GM19438 (cell line): ENCODE measurements around the gene WDR35.
"Not testable (repeated sequence)": the region's sequence is repeated elsewhere in the genome, so short reads cannot be mapped to it uniquely, and the experiment has no call there.

Experiments used
- ATAC-seq: cut with Tn5 transposase; IDR thresholded peaks from one replicate; pipeline ENCODE4 v1.9.1; 2021; ENCODE audit warnings: low read depth; ENCODE audit not compliant: unreplicated experiment

WDR35 gene

DNA sequence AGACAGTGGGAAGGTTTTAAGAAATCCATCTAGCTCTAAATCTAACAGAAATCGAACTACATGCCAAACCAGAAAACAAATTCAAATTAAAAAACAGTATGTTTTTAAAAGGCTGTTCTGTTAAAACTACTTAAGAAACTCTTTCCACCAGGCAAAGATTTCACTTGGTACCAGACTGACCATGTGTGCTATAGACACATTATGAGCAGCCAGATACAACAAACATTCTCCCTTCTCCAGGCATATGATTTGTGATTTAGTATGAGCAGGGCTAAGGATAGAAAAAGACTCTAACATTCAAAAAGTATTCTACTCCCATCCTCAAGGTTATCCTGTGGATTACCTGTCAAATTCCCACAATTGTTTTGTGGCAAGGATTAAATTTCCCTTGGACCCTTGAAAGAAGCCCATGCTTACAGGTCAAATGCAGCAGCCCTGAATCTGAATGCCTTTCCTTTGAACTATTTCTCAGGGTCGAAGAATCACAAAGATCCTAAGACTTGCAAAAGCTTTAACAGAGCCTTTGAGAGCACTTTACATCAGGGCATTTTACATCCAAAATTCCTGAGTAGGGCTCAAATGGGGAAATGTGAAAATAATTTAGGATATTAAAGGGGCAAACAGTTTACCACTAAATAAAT lies 45.6 kb downstream of the WDR35 start:
- no peak for ATAC-seq

DNA sequence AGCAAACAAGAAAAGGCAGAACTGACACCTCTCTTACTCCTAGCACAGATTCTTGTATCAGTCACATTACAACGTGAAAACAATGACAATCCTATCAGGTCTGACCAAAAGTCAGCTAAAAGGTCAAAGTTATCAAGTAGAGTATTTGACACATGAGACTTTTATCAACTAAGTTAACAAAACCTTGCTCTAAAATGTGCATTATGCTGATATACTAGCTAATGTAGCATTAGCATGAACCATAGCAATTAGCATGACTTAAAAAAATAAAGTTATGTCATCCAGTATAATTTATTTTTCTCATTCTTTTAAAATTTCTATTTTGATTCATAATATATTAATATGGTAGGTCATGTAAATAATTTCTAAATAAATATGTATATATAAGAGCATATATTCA lies 46.7 kb downstream of the WDR35 start:
- no peak for ATAC-seq

DNA sequence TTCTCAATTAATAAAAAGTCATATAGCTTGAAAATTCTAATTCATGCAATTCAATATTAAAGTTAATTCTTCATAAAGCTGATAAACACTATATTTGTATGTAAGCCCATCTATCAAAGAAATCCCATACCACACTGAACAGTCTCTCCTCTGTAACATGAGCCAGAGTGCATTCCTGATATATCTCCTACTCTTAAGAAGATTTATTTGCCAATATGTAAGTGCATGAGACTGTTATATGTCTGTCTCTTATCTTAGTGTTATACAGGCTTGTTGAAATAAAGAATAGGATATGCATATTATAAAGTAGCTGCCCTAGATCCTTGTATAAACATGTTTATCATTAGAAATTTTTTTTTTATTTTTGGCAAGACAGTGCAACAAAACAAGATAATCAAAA lies 47.7 kb downstream of the WDR35 start:
- no peak for ATAC-seq

DNA sequence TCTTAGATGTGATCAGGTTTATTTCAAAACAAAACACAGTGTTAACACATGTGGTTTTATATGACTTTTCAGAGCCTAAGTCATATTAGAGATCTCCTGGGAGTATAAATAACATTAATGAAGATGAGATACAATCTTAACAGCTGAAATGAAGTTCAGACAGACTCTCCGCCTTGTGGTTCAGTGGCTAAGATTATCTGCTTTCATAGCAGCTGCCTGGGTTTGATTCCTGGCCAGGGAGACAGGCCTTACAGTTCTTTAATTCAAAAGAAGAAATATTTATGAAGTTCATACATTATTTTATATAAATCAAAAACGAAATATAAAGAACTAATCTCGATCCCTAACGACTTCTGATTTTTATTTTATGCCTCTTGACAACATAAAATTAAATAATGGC lies 52.9 kb downstream of the WDR35 start:
- ATAC-seq, result no peak

DNA sequence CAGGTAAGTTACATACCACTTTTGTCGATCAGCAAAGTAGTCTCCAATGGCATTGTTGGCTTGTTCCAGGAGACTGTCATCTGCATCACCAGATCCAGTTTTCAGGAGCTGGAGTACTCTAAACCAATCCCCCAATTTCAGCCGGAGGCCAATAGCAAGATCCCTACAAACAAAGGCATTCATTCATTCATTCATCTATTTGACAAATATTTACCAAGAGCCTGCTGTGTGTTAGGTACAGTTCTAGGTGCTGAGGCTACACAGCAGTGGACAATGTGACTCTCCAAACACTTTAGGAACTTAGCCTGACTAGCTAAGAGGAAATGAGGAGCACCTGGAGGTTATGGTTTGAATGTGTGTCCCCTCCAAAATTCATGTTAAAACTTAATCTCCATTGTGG lies 53.7 kb downstream of the WDR35 start:
- no peak for ATAC-seq

DNA sequence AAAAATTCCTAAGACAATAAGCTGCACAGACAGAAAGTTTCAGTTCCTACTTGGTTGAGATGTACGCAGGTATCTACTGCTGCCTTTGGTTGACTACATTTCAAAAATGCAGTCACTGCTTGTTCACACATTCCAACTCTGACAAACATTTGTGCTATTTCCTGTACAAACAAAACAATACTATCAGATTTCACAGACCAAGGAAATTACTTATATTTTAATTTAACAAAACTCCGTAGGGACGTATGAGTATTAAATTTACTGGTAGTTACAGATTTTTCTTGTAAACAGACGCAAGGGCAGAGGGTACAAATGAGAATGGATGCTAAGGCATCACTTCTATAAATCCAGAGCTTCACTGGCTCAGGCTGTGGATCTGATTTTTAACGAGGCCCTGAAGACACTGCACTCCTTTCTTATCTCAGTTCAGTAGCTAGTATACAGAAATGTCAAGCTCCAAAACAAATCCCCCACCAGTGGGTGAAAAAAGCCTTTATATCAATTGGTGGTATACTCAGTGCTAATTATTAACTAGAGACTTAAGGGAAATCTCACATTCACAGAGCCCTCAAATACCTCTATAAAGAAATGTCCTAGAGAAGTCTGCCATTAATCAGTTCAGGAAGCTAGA lies 56.4 kb downstream of the WDR35 start:
- peak; percentile 91 for ATAC-seq

DNA sequence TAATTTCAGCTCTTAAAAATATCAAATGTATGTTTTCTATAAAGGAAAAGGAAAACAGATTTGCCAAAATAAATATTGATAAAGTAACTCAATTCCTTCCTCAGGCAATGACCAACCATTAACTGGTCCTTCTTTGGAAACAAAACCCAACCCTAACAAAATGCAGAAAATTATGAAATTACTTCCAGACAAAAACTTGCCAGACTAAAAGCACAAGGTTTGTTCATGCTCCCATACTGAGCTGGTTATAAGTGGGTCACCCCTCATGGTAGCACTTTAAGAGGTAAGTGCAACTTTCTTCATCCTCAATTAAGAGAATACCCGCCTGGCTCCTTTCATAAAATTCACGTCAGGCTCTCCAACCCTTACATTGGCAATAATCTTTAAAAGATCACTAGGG lies 57.0 kb downstream of the WDR35 start:
- peak; percentile 36 for ATAC-seq

DNA sequence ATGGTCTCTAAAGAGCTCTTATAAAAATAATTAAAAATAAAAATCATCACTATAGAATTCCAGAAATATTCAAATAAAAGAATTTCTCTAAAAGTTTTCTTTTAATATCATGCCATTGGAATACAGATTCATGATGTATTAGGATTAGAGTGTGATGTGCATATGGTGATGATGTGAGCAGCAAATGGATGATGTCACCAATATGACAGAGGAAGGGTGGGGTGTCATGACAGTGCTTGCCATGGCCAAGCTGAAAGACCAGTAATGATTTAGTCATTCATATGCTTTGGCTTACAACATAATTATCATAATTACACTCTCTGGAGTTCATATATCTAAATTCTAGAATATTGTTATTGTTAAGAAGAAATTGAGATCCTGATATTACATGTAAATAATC lies 60.7 kb downstream of the WDR35 start:
- ATAC-seq, result no peak

DNA sequence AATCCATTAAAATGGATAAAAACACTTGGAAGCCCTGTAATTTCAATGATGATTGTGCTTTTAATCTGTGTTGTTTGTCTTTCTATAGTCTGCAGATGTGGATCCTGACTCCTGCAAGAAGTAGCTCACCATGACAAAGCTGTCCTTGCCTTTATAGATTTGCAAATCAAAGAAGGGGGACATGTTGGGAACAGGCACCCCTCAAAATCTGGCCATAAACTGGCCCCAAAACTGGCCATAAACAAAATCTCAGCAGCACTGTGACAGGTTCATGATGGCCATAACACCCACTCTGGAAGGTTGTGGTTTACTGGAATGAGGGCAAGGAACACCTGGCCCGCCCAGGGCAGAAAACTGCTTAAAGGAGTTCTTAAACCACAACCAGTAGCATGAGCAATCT lies 62.1 kb downstream of the WDR35 start:
- not testable (repeated sequence) for ATAC-seq

DNA sequence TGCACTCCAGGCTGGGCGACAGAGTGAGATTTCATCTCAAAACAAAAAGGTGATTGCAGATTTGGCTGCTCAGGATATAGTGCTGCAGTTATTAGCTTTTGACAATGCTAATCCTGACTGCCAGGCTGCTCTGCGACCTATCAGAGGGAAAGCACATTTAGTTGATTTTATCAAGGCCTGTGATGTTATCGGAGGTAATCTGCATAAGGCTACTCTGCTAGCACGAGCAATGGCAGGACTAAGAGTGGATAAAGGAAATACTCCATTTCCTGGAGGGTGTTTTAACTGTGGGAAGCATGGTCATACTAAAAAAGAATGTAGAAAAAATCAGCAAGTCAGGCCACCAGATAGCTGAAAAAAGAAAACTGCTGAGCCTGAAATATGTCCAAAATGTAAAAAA lies 65.4 kb downstream of the WDR35 start:
- not testable (repeated sequence) for ATAC-seq

DNA sequence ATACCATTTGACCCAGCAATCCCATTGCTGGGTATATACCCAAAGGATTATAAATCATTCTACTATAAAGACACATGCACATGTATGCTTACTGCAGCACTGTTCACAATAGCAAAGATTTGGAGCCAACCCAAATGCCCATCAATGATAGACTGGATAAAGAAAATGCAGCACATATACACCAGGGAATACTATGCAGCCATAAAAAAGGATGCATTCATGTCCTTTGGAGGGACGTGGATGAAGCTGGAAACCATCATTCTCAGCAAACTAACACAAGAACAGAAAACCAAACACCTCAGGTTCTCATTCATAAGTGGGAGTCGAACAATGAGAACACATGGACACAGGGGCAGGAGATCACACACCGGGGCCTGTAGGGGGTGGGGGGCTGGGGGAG lies 67.7 kb downstream of the WDR35 start:
- ATAC-seq, result not testable (repeated sequence)

DNA sequence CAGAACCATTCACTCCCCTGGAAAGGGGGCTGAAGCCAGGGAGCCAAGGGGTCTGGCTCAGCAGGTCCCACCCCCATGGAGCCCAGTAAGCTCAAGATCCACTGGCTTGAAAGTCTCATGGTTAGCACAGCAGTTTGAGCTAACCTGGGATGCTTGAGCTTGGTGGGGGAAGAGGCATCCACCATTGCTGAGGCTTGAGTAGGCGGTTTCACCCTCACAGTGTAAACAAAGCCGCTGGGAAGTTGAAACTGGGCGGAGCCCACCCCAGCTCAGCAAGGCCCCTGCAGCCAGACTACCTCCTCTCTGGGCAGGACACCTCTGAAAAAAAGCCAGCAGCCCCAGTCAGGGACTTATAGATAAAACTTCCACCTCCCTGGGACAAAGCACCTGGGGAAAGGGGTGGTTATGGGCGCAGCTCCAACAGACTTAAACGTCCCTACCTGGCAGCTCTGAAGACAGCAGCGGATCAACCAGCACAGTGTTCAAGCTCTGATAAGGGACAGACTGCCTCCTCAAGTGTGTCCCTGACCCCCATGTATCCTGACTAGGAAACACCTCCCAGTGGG lies 73.4 kb downstream of the WDR35 start:
- no peak for ATAC-seq

DNA sequence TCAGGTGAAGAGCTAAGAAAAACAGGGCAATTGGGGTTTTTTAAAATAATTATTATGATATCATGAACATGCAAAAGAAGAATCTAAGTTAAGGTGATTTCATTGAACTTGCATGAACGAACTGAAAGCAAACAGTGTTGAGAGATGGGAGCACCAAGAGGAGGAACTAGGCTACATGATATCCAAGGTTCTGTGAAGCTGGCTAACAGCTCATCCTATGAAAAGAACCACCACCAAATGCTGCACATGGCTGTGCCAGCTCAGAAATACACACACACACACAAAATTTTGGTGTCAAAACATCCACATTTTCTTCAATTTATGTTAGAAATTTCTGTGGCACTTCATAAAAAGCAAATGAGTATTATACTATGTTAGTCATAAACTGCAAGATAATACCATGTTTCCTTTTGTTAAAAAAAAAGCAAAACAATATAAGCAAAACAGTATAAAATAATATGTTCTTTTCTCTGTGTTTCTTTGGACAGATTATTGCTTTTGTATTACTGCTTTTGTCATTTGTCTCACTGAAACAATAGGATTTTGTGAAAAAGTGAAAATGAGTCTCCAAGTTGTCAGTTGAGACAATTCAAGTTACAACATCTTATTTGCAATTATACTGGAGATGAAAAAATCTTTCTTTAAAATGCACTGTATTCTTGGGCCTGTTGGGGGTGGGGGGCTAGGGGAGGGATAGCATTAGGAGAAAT lies 75.5 kb downstream of the WDR35 start:
- ATAC-seq, result no peak

DNA sequence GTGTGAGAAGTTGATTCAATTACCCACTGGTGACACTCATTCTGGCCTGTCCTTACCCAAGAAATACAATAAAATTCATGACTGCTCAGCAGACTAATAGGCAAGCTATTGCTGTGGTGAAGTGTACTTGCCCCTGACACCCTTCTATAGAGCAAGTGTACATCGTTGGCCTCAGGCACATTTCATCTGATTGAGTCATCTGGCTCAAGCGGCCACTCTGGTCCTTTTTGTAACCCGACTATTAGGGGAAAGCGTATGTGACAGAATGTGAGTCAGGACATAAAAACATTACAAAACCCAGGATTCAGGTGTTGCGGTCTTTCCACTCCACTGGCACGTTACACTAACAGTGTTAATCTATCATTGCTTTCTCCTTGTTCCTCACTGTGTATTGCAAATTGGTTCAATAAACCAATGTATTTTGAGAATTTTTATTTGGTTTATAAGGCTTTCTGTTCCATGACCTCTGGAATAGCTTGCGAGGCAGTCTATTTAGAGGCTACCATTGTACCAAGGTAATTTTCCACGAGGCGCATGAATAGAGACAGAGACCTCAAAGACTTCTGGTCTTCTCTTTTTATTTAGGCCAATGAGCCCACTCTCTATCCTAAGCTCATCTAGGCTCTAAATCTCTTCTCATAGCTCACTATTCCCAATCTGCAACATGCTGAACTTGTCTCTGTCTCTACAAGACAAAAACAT lies 77.9 kb downstream of the WDR35 start:
- ATAC-seq, result no peak

DNA sequence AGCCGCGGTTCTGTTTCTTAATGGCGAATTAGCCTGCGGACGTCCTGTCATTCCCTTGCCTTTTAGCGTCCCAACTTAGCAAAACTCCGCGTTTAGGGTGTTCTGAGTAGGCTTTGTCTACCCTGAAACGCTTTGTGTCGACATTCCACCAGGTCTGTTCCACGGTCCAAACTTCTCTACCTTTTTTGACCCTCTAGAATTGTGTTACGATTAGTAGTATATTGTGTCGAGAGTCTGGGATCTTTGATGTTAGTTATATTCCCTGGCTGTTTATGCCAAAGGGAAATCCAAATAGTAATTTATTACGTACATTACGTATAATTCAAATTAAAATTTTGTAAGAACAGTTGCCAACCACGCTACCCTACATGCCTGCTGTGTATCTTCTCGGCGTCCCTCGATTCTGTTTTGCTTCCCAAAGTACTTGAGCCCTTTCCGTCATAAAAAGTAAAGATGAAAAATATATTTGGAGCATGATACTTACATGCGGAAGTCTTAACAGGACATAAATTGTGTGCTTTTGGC lies 87.6 kb downstream of the WDR35 start:
- peak; percentile 1 for ATAC-seq

DNA sequence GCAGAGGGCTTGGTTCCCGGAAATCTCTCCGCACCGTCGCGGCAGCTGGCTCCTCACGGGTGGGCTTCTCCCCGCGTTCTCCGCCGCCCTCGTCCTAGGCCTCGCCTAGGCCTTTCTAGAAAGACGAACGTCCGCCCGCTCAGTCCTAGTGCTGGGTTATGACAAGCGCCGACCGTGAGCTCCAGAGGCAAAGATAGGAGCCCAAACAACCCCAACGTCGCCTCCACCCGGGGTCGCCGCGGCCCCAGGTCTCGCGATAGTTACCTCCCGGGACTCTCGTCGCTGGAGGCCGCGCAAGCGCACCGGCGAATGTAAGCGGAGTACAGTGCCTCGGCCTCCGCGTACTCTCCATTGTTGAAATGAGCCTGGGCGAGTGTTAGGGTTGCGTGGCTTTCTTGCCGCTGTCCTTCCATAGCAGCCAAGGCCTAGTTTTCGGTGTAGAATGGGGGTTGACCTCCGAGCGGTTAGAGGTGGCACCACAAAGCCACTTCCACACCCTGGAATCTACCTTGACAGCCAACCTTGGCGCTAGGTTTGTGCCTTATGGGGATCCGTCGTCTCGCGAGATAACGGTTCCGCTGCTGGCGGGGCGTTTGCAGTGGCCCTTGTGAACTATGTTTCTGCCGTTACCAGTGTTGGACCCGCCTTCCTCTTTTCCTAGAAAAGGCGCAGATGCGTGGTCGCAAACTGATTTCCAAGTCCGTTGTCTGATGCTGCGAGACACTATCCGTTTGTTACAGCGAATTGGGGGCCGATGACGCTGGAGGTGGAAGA lies 88.3 kb downstream of the WDR35 start, which contains the start of gene TTC32:
TTC32 (minus strand) TSS at position 542 of the 774 bp plus-strand sequence; CDS start at position 413, 129 bp downstream.
- peak; percentile 78 for ATAC-seq

DNA sequence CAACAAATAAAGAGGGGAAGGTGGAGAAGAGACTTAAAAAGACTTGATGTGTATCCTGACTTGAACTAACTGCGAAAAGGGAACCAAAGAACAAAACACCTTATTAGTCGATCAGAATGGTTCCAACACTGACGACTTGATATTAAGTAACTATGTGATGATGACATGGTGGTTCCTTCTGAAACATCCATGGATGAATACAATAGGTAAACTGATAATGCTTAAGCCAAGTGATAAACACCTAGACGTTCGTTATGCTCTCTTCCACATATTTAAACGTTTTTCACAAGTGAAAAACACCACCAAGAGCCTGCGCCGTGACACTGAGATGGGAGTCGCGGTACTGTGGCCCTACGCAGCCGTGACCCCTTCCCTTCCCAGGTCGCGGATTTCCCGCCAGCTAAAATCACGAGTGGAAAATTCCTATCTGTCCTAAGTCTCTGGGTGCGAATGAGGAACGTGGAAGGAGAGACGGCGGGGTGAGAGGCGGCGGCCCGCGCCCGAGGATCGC lies 88.9 kb downstream of the WDR35 start:
- peak; percentile 2 for ATAC-seq

DNA sequence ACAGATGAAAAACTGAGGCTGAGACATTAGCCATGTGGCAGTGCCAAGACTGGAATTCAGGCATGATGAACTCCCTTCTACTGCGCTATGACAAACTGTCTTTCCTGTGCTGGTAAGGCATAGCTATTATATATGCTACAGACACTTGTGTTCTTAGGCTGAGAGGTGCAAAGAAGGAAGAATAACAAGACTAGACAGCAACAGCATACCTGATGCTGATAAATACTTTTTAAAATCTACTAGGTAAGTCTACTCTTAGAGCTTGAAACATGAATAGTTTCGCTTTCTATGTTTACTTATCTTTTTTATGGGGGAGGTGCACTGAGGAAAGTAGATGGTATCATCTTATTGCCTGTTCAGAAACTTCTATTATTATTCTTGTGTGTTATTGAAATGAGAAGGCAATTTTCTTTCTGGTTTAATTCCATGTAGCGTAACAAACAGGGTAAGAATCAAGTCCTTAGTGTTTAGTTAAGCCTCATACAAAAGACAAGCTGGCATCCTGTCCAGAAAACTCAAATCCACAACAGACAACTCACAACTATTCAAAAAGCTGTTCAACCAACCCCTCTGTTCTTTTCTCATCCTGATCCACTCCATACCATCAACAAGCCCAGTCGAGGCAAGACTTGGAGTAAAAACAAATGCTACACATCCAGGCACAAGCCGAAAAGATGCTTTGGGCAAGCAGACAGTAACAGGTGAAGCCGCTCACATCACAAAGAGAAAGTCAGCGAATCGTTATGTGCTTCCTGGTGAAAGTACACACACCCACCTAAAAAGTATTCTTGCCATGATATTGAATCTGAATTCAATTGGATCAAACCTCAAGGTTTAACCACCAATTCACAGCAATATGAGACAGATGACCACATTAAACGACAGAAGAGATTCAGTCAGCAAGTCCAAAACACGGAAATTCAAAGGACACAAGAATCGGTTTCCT lies 89.6 kb downstream of the WDR35 start:
- ATAC-seq, result no peak
